ENCODE results near the gene ST8SIA6.

- TF ChIP-seq CTCF (conservative IDR thresholded peaks at IDR 0.05; ENCODE audit: low read depth, low read length) (no peak), EZH2 (IDR thresholded peaks at IDR 0.05; ENCODE audit: borderline replicate concordance, low read depth, low read length, poor library complexity, severe bottlenecking) (no peak)
These were observed 19.0 kb upstream of the ST8SIA6 start for GRCh38 chr10:17473228-17473950.

All from A673 (cell line).